Measurements from ENCODE around the gene MCTP1.

MCTP1 gene

DNA sequence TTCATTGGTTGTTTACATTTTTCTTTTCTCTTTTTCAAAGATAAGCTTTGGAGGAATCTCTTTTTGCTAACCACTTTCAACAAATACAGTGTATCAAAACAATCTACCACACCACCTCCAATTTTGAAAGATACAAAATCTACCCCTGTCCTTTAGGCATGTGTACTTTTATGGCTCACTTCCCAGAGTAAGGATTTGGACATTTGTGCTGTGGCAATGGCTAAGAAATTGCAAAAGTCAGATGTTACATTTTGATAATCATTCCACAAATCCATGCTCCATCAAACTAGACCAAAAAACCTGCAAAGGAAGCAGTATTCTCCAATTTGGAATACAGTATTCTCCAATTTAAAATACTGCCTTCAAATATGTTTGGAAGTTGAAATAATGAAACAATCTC lies 204.9 kb downstream of the MCTP1 start:
- TF ChIP-seq, protein P1, sequence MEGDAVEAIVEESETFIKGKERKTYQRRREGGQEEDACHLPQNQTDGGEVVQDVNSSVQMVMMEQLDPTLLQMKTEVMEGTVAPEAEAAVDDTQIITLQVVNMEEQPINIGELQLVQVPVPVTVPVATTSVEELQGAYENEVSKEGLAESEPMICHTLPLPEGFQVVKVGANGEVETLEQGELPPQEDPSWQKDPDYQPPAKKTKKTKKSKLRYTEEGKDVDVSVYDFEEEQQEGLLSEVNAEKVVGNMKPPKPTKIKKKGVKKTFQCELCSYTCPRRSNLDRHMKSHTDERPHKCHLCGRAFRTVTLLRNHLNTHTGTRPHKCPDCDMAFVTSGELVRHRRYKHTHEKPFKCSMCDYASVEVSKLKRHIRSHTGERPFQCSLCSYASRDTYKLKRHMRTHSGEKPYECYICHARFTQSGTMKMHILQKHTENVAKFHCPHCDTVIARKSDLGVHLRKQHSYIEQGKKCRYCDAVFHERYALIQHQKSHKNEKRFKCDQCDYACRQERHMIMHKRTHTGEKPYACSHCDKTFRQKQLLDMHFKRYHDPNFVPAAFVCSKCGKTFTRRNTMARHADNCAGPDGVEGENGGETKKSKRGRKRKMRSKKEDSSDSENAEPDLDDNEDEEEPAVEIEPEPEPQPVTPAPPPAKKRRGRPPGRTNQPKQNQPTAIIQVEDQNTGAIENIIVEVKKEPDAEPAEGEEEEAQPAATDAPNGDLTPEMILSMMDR (IDR thresholded peaks at IDR 0.05; ENCODE audit: low read depth, low read length): no peak
- DNase-seq (ENCODE audit: extremely low read depth, low read depth): no peak

DNA sequence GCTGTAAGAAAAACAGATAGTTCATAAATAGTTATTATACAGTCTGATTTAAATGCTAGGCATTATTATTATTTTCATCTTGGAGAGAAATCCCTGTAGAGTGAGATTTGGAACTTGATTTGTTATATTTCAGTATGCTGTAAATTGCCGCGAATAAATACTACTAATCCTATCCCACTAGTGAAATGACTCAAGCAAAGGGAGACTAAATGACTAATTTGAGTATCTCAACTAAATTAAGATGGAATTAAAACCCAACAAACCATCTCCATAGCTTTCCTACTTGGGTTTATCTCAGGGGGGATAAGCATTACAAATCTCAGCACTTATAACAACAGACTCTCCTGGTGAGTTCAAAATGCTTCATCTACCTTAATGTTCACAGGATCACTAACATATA lies 206.0 kb downstream of the MCTP1 start:
- no peak for DNase-seq (ENCODE audit: extremely low read depth, low read depth)
- TF ChIP-seq, protein P1 (IDR thresholded peaks at IDR 0.05; ENCODE audit: low read depth, low read length): no peak

DNA sequence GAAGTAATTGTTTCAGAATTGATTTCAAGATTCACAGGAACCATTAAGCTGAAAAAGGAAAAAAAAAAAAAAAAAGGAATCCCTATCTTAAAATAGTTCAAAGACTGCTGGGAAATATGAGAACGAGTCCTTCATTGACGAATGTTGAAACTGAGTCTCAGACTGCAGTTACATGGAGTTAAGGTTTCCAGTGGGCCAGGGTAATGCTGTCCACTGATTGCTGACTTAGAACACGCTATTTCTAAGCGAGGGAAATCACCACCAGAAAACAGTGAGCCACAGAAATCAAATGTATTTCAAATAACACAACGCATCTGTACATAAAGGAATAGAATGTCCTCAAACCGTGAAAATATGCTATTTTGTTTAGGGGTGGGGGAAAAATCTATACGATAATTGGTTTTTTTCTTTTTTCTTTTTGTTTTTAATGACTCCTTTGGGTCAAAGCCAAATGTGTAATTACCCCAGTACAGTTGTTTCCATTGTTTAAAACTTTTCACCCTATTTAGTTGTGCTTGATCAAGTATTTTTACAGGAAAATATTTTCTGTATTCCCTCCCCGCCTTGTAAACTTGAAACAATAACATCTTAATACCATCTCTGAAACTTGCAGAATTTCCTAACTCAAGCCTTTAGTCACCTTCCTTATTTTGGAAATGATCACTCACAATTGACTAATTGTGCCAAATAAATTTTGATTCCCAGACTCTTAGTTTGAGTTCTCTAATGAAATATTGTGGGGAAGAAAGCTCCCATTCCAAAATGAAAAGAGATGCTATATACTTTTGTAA lies 208.3 kb downstream of the MCTP1 start:
- TF ChIP-seq, protein P1 (IDR thresholded peaks at IDR 0.05; ENCODE audit: low read depth, low read length): no peak
- no peak for DNase-seq (ENCODE audit: extremely low read depth, low read depth)

DNA sequence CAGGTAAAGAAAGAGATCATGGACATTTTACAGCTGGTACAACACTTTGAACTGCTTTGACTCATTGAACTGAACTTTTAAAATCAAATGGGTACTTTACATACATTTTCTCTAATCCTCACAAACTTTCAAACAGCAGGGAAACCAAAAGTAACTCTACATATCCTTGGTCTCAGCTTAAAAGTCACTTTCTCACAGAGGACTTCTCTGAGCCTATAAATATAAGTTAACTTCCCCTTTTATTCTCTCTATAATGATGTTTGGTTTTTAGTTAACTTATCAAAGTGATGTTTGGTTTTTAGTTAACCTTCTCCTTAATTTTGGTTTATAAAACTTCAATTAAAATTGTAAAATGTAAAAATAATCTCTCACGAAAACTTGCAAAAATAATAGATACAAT lies 209.8 kb downstream of the MCTP1 start:
- DNase-seq (ENCODE audit: extremely low read depth, low read depth): no peak
- TF ChIP-seq, protein P1 (IDR thresholded peaks at IDR 0.05; ENCODE audit: low read depth, low read length): no peak

DNA sequence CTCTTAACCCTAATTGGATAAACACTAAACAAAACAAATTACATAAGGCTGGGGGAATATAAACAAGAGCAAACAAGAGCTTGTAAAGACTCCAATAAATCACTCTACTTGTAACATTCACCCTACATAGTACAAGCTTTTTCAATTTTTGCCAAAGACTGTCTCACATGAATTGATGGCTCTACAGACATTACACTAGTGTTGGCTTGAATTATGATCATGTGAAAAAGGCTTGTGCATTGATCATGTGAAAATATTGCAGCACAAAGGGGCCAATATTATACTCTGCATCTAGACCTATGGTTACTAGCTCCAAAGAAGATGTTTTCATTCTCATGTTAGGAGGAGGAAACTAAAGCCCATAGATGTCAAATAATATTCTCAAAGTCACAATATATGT lies 212.6 kb downstream of the MCTP1 start:
- DNase-seq (ENCODE audit: extremely low read depth, low read depth): no peak
- TF ChIP-seq, protein P1 (IDR thresholded peaks at IDR 0.05; ENCODE audit: low read depth, low read length): no peak

DNA sequence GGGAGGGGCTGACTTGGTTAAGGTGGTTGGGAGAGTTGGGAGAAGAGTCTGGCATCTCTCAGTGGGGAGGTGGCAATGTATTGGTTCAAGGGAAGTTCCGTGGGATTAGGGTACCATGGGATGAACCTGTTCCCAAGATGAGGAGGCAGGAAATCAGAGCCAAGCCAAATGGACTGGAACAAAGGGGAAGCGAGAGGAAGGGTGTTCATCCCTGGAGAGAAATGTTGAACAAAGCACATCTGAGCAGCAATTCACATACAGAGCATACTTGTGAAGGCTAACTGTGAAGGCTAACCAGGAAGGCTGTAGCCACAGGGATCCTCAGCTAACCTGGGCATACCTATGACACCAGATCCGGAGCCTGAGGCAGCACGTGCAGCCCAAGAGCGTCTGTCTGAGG lies 214.0 kb downstream of the MCTP1 start:
- no peak for DNase-seq (ENCODE audit: extremely low read depth, low read depth)
- TF ChIP-seq, protein P1 (IDR thresholded peaks at IDR 0.05; ENCODE audit: low read depth, low read length): no peak

DNA sequence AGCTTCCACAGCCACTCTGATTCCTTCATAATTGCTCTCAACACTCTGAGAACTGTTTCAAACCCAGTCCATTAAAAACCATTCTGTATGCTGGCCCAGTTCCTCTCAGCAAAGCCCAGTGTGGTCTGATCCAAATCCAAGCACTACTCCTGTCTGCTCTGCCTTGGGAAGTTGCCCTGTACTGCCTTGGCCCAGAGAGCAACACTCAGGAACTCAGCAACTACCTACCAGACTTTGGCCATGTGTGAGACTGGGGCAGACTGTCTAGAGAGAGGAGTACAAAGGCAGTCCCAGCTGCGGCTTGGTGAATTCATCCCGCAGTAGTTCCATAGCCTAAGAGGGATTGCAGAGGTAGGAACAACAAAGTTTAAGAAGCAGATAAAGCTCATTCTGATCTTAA lies 214.4 kb downstream of the MCTP1 start:
- DNase-seq (ENCODE audit: extremely low read depth, low read depth): no peak
- TF ChIP-seq, protein P1 (IDR thresholded peaks at IDR 0.05; ENCODE audit: low read depth, low read length): no peak
